SK-N-SH (cell line): ENCODE data around the gene RPL13. TPM values are rescaled to one million over a fixed set of nuclear protein-coding genes. Genes with fewer than 3 reads are reported as not detected.

Experiments
- CTCF ChIA-PET: fragments of 300-600, 350-600 bp; formaldehyde crosslinking; extraction: SDS; loops from one replicate; lab custom pipeline; 2021; lab: Yijun Ruan, JAX
- POLR2A ChIA-PET: fragments of 350-600 bp; sonication (Branson Sonifier 250); formaldehyde crosslinking; extraction: SDS; loops from one replicate; lab custom pipeline; 2020; ENCODE audit warnings: antibody characterized with exemption, inconsistent platforms; lab: Yijun Ruan, JAX
- DNase-seq: peaks from one replicate; pipeline ENCODE4 v3.0.0; 2012
- H2AFZ ChIP-seq: fragments of 200-600 bp; sonication (generic); 2 replicates; pipeline ENCODE4 v1.8.1; 2016; ENCODE audit warnings: antibody characterized with exemption, mild to moderate bottlenecking, low read depth
- H3F3A ChIP-seq: fragments of 200-600 bp; sonication (generic); replicated peaks from 2 replicates; pipeline ENCODE3; 2016; ENCODE audit warnings: antibody characterized with exemption, mild to moderate bottlenecking; ENCODE audit not compliant: insufficient read depth
- H3K27ac ChIP-seq, 2 experiments: fragments of 200-500 bp in 1 of 2; fragments of 200-600 bp in 1 of 2; sonication (Bioruptor generic) in 1 of 2; sonication (generic), shearing (Covaris generic) in 1 of 2; 2 replicates each; pipeline versions ENCODE4 v1.5.1 to v1.6.1; 2014 to 2016; ENCODE audit warnings: low read depth in 2 of 2, inconsistent platforms in 1 of 2, low read length in 1 of 2, mild to moderate bottlenecking in 1 of 2, mixed read lengths in 1 of 2
- H3K27me3 ChIP-seq: fragments of 200-600 bp; sonication (generic), shearing (Covaris generic); 2 replicates; pipeline ENCODE4 v1.6.1; 2016; ENCODE audit warnings: mixed run types; ENCODE audit not compliant: insufficient read depth
- H3K36me3 ChIP-seq, 2 experiments: fragments of 200-500 bp in 1 of 2; fragments of 200-600 bp in 1 of 2; sonication (Bioruptor generic) in 1 of 2; sonication (generic) in 1 of 2; replicated peaks in 1 of 2; 2 replicates each; pipeline versions ENCODE3 to v1.5.1; 2014 to 2016; ENCODE audit warnings: low read length in 1 of 2, mild to moderate bottlenecking in 1 of 2; ENCODE audit not compliant: insufficient read depth in 2 of 2, control insufficient read depth in 1 of 2
- H3K4me1 ChIP-seq, 2 experiments: fragments of 200-500 bp in 1 of 2; fragments of 200-600 bp in 1 of 2; sonication (Bioruptor generic) in 1 of 2; sonication (generic), shearing (Covaris generic) in 1 of 2; 2 replicates each; pipeline versions ENCODE4 v1.5.1 to v1.6.1; 2014 to 2016; ENCODE audit warnings: low read depth in 1 of 2, low read length in 1 of 2, mixed run types in 1 of 2; ENCODE audit not compliant: insufficient read depth in 2 of 2, control insufficient read depth in 1 of 2
- H3K4me2 ChIP-seq: fragments of 200-600 bp; sonication (generic), shearing (Covaris generic); 2 replicates; pipeline ENCODE4 v1.6.1; 2017; ENCODE audit warnings: mixed run types
- H3K4me3 ChIP-seq, 2 experiments: fragments of 200-500 bp in 1 of 2; fragments of 200-600 bp in 1 of 2; sonication (Bioruptor generic) in 1 of 2; sonication (generic), shearing (Covaris generic) in 1 of 2; 2 replicates each; pipeline versions ENCODE4 v1.5.1 to v1.8.1; 2014 to 2016; ENCODE audit warnings: low read depth in 2 of 2, inconsistent platforms in 1 of 2, low read length in 1 of 2, mild to moderate bottlenecking in 1 of 2, mixed read lengths in 1 of 2, moderate library complexity in 1 of 2
- H3K79me2 ChIP-seq: fragments of 200-600 bp; sonication (generic); 2 replicates; pipeline ENCODE4 v1.8.1; 2017; ENCODE audit warnings: mild to moderate bottlenecking; ENCODE audit not compliant: insufficient read depth
- H3K9ac ChIP-seq: fragments of 200-600 bp; sonication (generic); 2 replicates; pipeline ENCODE4 v1.6.1; 2017; ENCODE audit warnings: mixed run types
- H3K9me2 ChIP-seq: fragments of 200-600 bp; sonication (generic); 2 replicates; pipeline ENCODE4 v1.6.1; 2017; ENCODE audit warnings: mixed run types
- H3K9me3 ChIP-seq: fragments of 200-600 bp; sonication (generic); 2 replicates; pipeline ENCODE4 v1.6.1; 2017; ENCODE audit warnings: mixed run types, mild to moderate bottlenecking, moderate library complexity
- H4K20me1 ChIP-seq: fragments of 200-600 bp; sonication (generic); 2 replicates; pipeline ENCODE4 v1.6.1; 2017; ENCODE audit warnings: mild to moderate bottlenecking, mixed run types; ENCODE audit not compliant: insufficient read depth
- CHD2 ChIP-seq: fragments of 150-350 bp; IDR thresholded peaks from 2 replicates; pipeline ENCODE4 v1.6.1; 2018; ENCODE audit warnings: low read length; ENCODE audit not compliant: partially characterized antibody
- FOSL2 ChIP-seq: IDR thresholded peaks from 2 replicates; pipeline ENCODE4 v1.4.0; 2012; ENCODE audit warnings: low read depth, mild to moderate bottlenecking, moderate library complexity, borderline replicate concordance
- NFIC ChIP-seq: IDR thresholded peaks from 2 replicates; pipeline ENCODE4 v1.4.0; 2012; ENCODE audit warnings: borderline replicate concordance
- NRF1 ChIP-seq: IDR thresholded peaks from 2 replicates; pipeline ENCODE4 v1.6.1; 2012; ENCODE audit warnings: low read depth, mild to moderate bottlenecking, low read length
- POLR2AphosphoS5 ChIP-seq: IDR thresholded peaks from 2 replicates; pipeline ENCODE4 v1.6.1; 2012; ENCODE audit warnings: low read depth, low read length
- RAD21 ChIP-seq: IDR thresholded peaks from 2 replicates; pipeline ENCODE4 v1.6.1; 2012; ENCODE audit warnings: mild to moderate bottlenecking, low read length
- RXRA ChIP-seq: IDR thresholded peaks from 2 replicates; pipeline ENCODE4 v1.4.0; 2012; ENCODE audit warnings: low read depth, mild to moderate bottlenecking, borderline replicate concordance
- SIN3A ChIP-seq: IDR thresholded peaks from 2 replicates; pipeline ENCODE4 v1.6.1; 2012; ENCODE audit warnings: low read depth, mild to moderate bottlenecking, low read length, moderate library complexity, borderline replicate concordance
- SMC3 ChIP-seq: IDR thresholded peaks from 2 replicates; pipeline ENCODE4 v1.6.1; 2012; ENCODE audit warnings: low read depth, low read length, improper control_type of control experiment
- TAF1 ChIP-seq: IDR thresholded peaks from 2 replicates; pipeline ENCODE4 v1.6.1; 2012; ENCODE audit warnings: low read depth, mild to moderate bottlenecking, low read length, moderate library complexity, borderline replicate concordance
- USF2 ChIP-seq: fragments of 150-350 bp; IDR thresholded peaks from 2 replicates; pipeline ENCODE4 v1.6.1; 2017; ENCODE audit warnings: antibody characterized with exemption, low read length, low read depth, borderline replicate concordance
- WGBS: methylation state at CpG from one replicate; pipeline ENCODE4 v1.1.6; 2017; ENCODE audit warnings: low lambda C conversion rate; 5-methylcytosine and 5-hydroxymethylcytosine counted together
- polyA plus RNA-seq, 3 experiments: library from polyadenylated mRNA; depleted of rRNA; stranded (reverse); fragments of >200 nt; gene quantifications; 2 replicates each; pipeline ENCODE4 v1.2.3, GENCODE V29; 2012
- TF ChIP-seq, protein P1 (sequence below): fragments of 150-350 bp; IDR thresholded peaks from 2 replicates; pipeline ENCODE4 v1.6.1; 2016; ENCODE audit warnings: mild to moderate bottlenecking, low read depth, low read length

Gene RPL13
- polyA plus RNA-seq, 1 of the 3 experiments (the other 2 are of a cell fraction) = 4,635 TPM

GRCh38 chr16:89540557-89540956 lies 19.9 kb upstream of the RPL13 start:
- Histone ChIP-seq H3K27ac (no peak overlapping the region), H3K9ac (no peak overlapping the region), H3K79me2 (peaks cover under 1% of the 10 kb centered on the region), H3K4me3 (no peak overlapping the region)
- DNase-seq = no peak
- TF ChIP-seq RAD21 = no peak
- TF ChIP-seq, protein P1, sequence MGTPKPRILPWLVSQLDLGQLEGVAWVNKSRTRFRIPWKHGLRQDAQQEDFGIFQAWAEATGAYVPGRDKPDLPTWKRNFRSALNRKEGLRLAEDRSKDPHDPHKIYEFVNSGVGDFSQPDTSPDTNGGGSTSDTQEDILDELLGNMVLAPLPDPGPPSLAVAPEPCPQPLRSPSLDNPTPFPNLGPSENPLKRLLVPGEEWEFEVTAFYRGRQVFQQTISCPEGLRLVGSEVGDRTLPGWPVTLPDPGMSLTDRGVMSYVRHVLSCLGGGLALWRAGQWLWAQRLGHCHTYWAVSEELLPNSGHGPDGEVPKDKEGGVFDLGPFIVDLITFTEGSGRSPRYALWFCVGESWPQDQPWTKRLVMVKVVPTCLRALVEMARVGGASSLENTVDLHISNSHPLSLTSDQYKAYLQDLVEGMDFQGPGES = no peak
- no peak for TF ChIP-seq TAF1
- TF ChIP-seq FOSL2 = no peak
- TF ChIP-seq, all 33 proteins: peak for 0
- no peaks in the 10 kb centered on the region for H4K20me1 ChIP-seq
- H2AFZ ChIP-seq = no peak overlapping the region
- ChIA-PET POLR2A (no interaction called here), CTCF (interaction anchor here (3.4 kb wide), 1 partner anchor 18 kb away, joined by 19 read pairs; no protein-coding TSS in a partner anchor)
- H3K4me1 ChIP-seq = no peaks in the 10 kb centered on the region
- no peaks in the 10 kb centered on the region for H3K9me3 ChIP-seq
- no peaks in the 10 kb centered on the region for H3K9me2 ChIP-seq
- H3K27me3 ChIP-seq = no peaks in the 10 kb centered on the region
- 95% methylated on average over 13 of the region's 13 CpGs for WGBS
- H3F3A ChIP-seq = peaks cover 4% of the 10 kb centered on the region
- no peak overlapping the region for H3K4me2 ChIP-seq
- H3K36me3 ChIP-seq = peaks cover 11 to 53% of the 10 kb centered on the region in 2 experiments

GRCh38 chr16:89541792-89542191 lies 18.7 kb upstream of the RPL13 start:
- H3F3A ChIP-seq = peaks cover 4% of the 10 kb centered on the region
- DNase-seq = no peak
- H3K4me3 ChIP-seq = no peak overlapping the region
- no peaks in the 10 kb centered on the region for H3K9me2 ChIP-seq
- H3K9ac ChIP-seq = no peak overlapping the region
- H3K27ac ChIP-seq = no peak overlapping the region
- TF ChIP-seq USF2 = no peak
- no peak for TF ChIP-seq NRF1
- TF ChIP-seq NFIC = no peak
- TF ChIP-seq RXRA = no peak
- TF ChIP-seq CHD2 = no peak
- no peak for TF ChIP-seq POLR2AphosphoS5
- TF ChIP-seq SIN3A = no peak
- TF ChIP-seq SMC3 = no peak
- TF ChIP-seq FOSL2 = no peak
- no peak for TF ChIP-seq RAD21
- WGBS = 91% methylated on average over 14 of the region's 21 CpGs
- peaks cover 11 to 54% of the 10 kb centered on the region in 2 experiments for H3K36me3 ChIP-seq
- H3K9me3 ChIP-seq = no peaks in the 10 kb centered on the region
- CTCF ChIA-PET = interaction anchor here (1.3 to 3.4 kb wide), 2 partner anchors 16 to 22 kb away, joined by 4 to 19 read pairs; no protein-coding TSS in a partner anchor
- H4K20me1 ChIP-seq = no peaks in the 10 kb centered on the region
- H3K79me2 ChIP-seq = no peaks in the 10 kb centered on the region; the same call in none of the 2 replicates
- H3K4me1 ChIP-seq = no peaks in the 10 kb centered on the region
- no peak overlapping the region for H3K4me2 ChIP-seq
- POLR2A ChIA-PET = no interaction called here
- H2AFZ ChIP-seq = no peak overlapping the region
- no peaks in the 10 kb centered on the region for H3K27me3 ChIP-seq
